HG02870 (cell line): ENCODE results near the gene PLCB3.

Experiments used
- ATAC-seq: cut with Tn5 transposase; IDR thresholded peaks from one replicate; pipeline ENCODE4 v1.9.1; 2021; ENCODE audit warnings: mild to moderate bottlenecking, moderate library complexity; ENCODE audit not compliant: unreplicated experiment

Gene PLCB3

GRCh38 chr11:64317961-64318765 lies 66.8 kb downstream of the PLCB3 start, which contains the start of gene PRDX5:
Gene PRDX5, plus strand, starts transcription at chr11:64318121. Its CDS starts 95 bp downstream, at chr11:64318216.
- peak; percentile 63 for ATAC-seq
